H9 (cell line): ENCODE data around the gene GSG1L. TPM values are rescaled to one million over a fixed set of nuclear protein-coding genes. Genes with fewer than 3 reads are reported as not detected.

ENCODE experiments used
- DNase-seq: peaks from one replicate; pipeline ENCODE4 v3.0.0-alpha.2; 2017
- H2AFZ ChIP-seq: one replicate; pipeline ENCODE4 v1.6.1; 2013; ENCODE audit warnings: mild to moderate bottlenecking, low read length, control low read depth, moderate library complexity
- H2AK5ac ChIP-seq: 2 replicates; pipeline ENCODE4 v1.6.1; 2013; ENCODE audit warnings: low read length, control low read depth, mixed read lengths; ENCODE audit not compliant: insufficient read length
- H2BK120ac ChIP-seq: one replicate; pipeline ENCODE4 v1.6.1; 2013; ENCODE audit warnings: low read depth, mild to moderate bottlenecking, low read length, control low read depth, inconsistent platforms; ENCODE audit not compliant: poor library complexity, severe bottlenecking
- H2BK12ac ChIP-seq: 2 replicates; pipeline ENCODE4 v1.6.1; 2013; ENCODE audit warnings: low read length, control low read depth, mixed read lengths, low read depth; ENCODE audit not compliant: insufficient read length
- H2BK15ac ChIP-seq: 2 replicates; pipeline ENCODE4 v1.6.1; 2013; ENCODE audit warnings: low read depth, low read length, control low read depth
- H2BK20ac ChIP-seq: one replicate; pipeline ENCODE4 v1.6.1; 2013; ENCODE audit warnings: low read depth, mild to moderate bottlenecking, low read length, control low read depth, inconsistent platforms; ENCODE audit not compliant: poor library complexity, severe bottlenecking
- H2BK5ac ChIP-seq: 2 replicates; pipeline ENCODE4 v1.6.1; 2013; ENCODE audit warnings: low read length, control low read depth, mixed read lengths; ENCODE audit not compliant: insufficient read length
- H3K14ac ChIP-seq: 2 replicates; pipeline ENCODE4 v1.6.1; 2013; ENCODE audit warnings: low read length, control low read depth; ENCODE audit not compliant: insufficient read depth
- H3K18ac ChIP-seq: 2 replicates; pipeline ENCODE4 v1.6.1; 2013; ENCODE audit warnings: low read depth, mild to moderate bottlenecking, mixed read lengths, low read length, control low read depth; ENCODE audit not compliant: insufficient read length
- H3K23ac ChIP-seq: 2 replicates; pipeline ENCODE4 v1.6.1; 2013; ENCODE audit warnings: low read length, control low read depth, mixed read lengths, low read depth; ENCODE audit not compliant: insufficient read length
- H3K23me2 ChIP-seq: 2 replicates; pipeline ENCODE4 v1.6.1; 2013; ENCODE audit warnings: low read depth, mild to moderate bottlenecking, mixed read lengths, low read length, control low read depth; ENCODE audit not compliant: insufficient read length, poor library complexity, severe bottlenecking
- H3K27ac ChIP-seq: 2 replicates; pipeline ENCODE4 v1.5.1; 2013; ENCODE audit warnings: low read length, control low read depth, mixed read lengths, low read depth; ENCODE audit not compliant: insufficient read length
- H3K27me3 ChIP-seq: 2 replicates; pipeline ENCODE4 v1.6.1; 2013; ENCODE audit warnings: low read length, control low read depth, inconsistent platforms; ENCODE audit not compliant: insufficient read depth
- H3K4ac ChIP-seq: 2 replicates; pipeline ENCODE4 v1.6.1; 2013; ENCODE audit warnings: low read depth, mild to moderate bottlenecking, control low read depth, inconsistent platforms, low read length, moderate library complexity
- H3K4me1 ChIP-seq: 2 replicates; pipeline ENCODE4 v1.6.1; 2013; ENCODE audit warnings: low read length, control low read depth, inconsistent platforms; ENCODE audit not compliant: insufficient read depth
- H3K4me2 ChIP-seq: 2 replicates; pipeline ENCODE4 v1.6.1; 2013; ENCODE audit warnings: low read length, control low read depth, mixed read lengths; ENCODE audit not compliant: insufficient read length, insufficient read depth
- H3K56ac ChIP-seq: 2 replicates; pipeline ENCODE4 v1.6.1; 2013; ENCODE audit warnings: low read depth, mild to moderate bottlenecking, mixed read lengths, low read length, control low read depth; ENCODE audit not compliant: insufficient read length
- H3K79me1 ChIP-seq: 2 replicates; pipeline ENCODE4 v1.6.1; 2013; ENCODE audit warnings: low read depth, mild to moderate bottlenecking, moderate library complexity, low read length, control low read depth, inconsistent platforms; ENCODE audit not compliant: insufficient read depth, poor library complexity, severe bottlenecking
- H3K79me2 ChIP-seq: 2 replicates; pipeline ENCODE4 v1.6.1; 2013; ENCODE audit warnings: low read length, control low read depth, inconsistent platforms; ENCODE audit not compliant: insufficient read depth
- H3K9ac ChIP-seq: 2 replicates; pipeline ENCODE4 v1.6.1; 2013; ENCODE audit warnings: low read length, control low read depth, mixed read lengths; ENCODE audit not compliant: insufficient read length; ENCODE audit errors: extremely low read depth
- H3K9me3 ChIP-seq: one replicate; pipeline ENCODE4 v1.6.1; 2013; ENCODE audit warnings: low read depth, low read length, inconsistent platforms; ENCODE audit not compliant: control insufficient read depth
- H3T11ph ChIP-seq: one replicate; pipeline ENCODE4 v1.6.1; 2013; ENCODE audit warnings: mild to moderate bottlenecking, low read length, control low read depth, inconsistent platforms
- H4K20me1 ChIP-seq: one replicate; pipeline ENCODE4 v1.6.1; 2013; ENCODE audit not compliant: control insufficient read depth, insufficient read length, insufficient read depth
- H4K5ac ChIP-seq: 2 replicates; pipeline ENCODE4 v1.6.1; 2013; ENCODE audit warnings: low read depth, mild to moderate bottlenecking, mixed read lengths, low read length, control low read depth; ENCODE audit not compliant: insufficient read length
- H4K8ac ChIP-seq: replicated peaks from 2 replicates; pipeline ENCODE4 v1.6.1; 2013; ENCODE audit warnings: low read length, control low read depth, mixed read lengths, low read depth; ENCODE audit not compliant: insufficient read length
- H4K91ac ChIP-seq: 2 replicates; pipeline ENCODE4 v1.6.1; 2013; ENCODE audit warnings: low read depth, mild to moderate bottlenecking, moderate library complexity, mixed read lengths, low read length, control low read depth; ENCODE audit not compliant: insufficient read length
- H3K27ac Mint-ChIP-seq, 3 experiments: 2 replicates in 2 of 3; 3 replicates in 1 of 3; pipeline ENCODE4 v1.8.0; 2020 to 2021; ENCODE audit warnings: mixed read lengths in 3 of 3, mild to moderate bottlenecking in 1 of 3, moderate library complexity in 1 of 3
- H3K27me3 Mint-ChIP-seq: 2 replicates; pipeline ENCODE4 v1.8.0; 2021; ENCODE audit warnings: low read depth, mild to moderate bottlenecking, moderate library complexity, mixed read lengths
- H3K36me3 Mint-ChIP-seq, 3 experiments: 2 replicates in 2 of 3; 3 replicates in 1 of 3; pipeline ENCODE4 v1.8.0; 2020 to 2021; ENCODE audit warnings: low read depth in 3 of 3, mixed read lengths in 3 of 3; ENCODE audit not compliant: insufficient read depth in 1 of 3
- H3K4me1 Mint-ChIP-seq, 2 experiments: 2 replicates each; pipeline ENCODE4 v1.8.0; 2020; ENCODE audit warnings: mixed read lengths in 2 of 2
- H3K4me3 Mint-ChIP-seq, 2 experiments: 2 replicates in 1 of 2; 3 replicates in 1 of 2; pipeline ENCODE4 v1.8.0; 2020 to 2021; ENCODE audit warnings: mild to moderate bottlenecking in 2 of 2, mixed read lengths in 2 of 2, moderate library complexity in 1 of 2
- H3K9me3 Mint-ChIP-seq, 2 experiments: 2 replicates in 1 of 2; 3 replicates in 1 of 2; pipeline ENCODE4 v1.8.0; 2020; ENCODE audit warnings: mild to moderate bottlenecking in 2 of 2, mixed read lengths in 2 of 2, moderate library complexity in 1 of 2
- WGBS: extraction: QIAGEN DNeasy Blood & Tissue Kit; methylation state at CpG from one replicate; pipeline ENCODE4 v1.1.7; 2013; ENCODE audit warnings: missing lambda C conversion rate, low lambda C conversion rate, mixed read lengths; ENCODE audit not compliant: insufficient read length; ENCODE audit errors: extremely low coverage; 5-methylcytosine and 5-hydroxymethylcytosine counted together
- total RNA-seq: library from RNA; stranded (reverse); gene quantifications from 2 replicates; pipeline ENCODE4 v1.2.1, GENCODE V29; 2021
- TF ChIP-seq, protein P1 (sequence below): fragments of 200-600 bp; sonication (generic); conservative IDR thresholded peaks from 3 replicates; pipeline ENCODE4 v1.8.0; 2021; ENCODE audit warnings: antibody characterized with exemption, mild to moderate bottlenecking

The GSG1L gene
- total RNA-seq, 1 experiment from 2014 or later: 0.35 TPM

DNA sequence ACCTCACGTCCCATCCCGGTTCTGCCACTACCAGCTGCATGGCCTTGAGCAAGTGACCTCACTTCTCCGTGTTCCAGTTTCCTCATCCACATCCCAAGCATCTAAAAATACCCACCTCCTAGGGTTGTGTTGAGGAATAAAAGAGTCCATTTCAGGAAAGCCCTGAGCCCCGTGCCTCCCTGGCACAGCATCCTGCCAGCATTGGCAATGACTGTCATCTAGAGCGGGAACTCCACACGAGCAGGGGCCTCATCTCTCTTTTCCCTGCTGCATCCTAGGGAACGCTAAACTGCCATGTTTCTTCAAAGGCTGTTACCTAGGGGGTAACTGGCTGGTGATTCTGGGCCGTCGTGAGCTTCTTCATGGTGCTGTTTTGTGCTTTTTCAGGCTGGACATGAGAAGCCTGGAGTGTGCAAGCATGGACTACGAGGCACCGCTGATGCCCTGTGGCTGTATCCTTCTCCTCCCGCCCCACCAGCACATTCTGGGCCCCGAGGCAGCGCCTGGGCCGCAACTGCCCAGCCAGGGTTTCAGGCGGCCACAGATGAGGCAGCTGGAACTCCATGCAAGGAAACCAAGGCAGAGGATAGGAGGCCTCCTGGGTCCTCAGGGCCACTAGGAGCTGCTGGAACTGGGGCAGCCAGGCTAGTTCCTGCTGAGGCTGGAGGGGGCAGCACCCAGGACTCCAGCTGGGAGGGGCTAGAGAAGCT is 292.2 kb downstream of the GSG1L start:
- Histone ChIP-seq H3K18ac (no peak overlapping the region), H2BK5ac (no peak overlapping the region), H2BK12ac (no peak overlapping the region), H3K56ac (no peak overlapping the region), H3K23me2 (no peaks in the 10 kb centered on the region), H3K79me1 (no peaks in the 10 kb centered on the region), H3K23ac (no peak overlapping the region), H3K27ac (no peak overlapping the region), H3K14ac (no peak overlapping the region), H2AFZ (no peak overlapping the region), H2BK120ac (no peak overlapping the region), H3K79me2 (no peaks in the 10 kb centered on the region), H3K4ac (no peak overlapping the region), H3K9ac (no peak overlapping the region), H4K20me1 (no peaks in the 10 kb centered on the region), H2BK20ac (no peak overlapping the region), H3K4me2 (no peak overlapping the region), H3K9me3 (no peaks in the 10 kb centered on the region), H4K8ac (no peak overlapping the region), H4K5ac (no peak overlapping the region), H2AK5ac (no peak overlapping the region), H2BK15ac (no peak overlapping the region), H4K91ac (no peak overlapping the region), H3K27me3 (no peaks in the 10 kb centered on the region), H3T11ph (no peak overlapping the region), H3K4me1 (no peaks in the 10 kb centered on the region)
- Mint-ChIP-seq H3K27ac (peak overlapping the region in 2 of 3 experiments; percentile 30 to 90; a peak in 3 of 7 replicates), H3K9me3 (no peaks in the 10 kb centered on the region), H3K36me3 (no peaks in the 10 kb centered on the region; a peak in 3 of 7 replicates), H3K4me3 (no peak overlapping the region), H3K27me3 (no peaks in the 10 kb centered on the region), H3K4me1 (0 out of 4 replicates have a peak, but pooled peaks cover 0 to 3% of the 10 kb centered on the region in 2 experiments)
- no CpG with 5 or more reads among the region's 16 CpGs for WGBS
- DNase-seq: no peak
- TF ChIP-seq, protein P1, sequence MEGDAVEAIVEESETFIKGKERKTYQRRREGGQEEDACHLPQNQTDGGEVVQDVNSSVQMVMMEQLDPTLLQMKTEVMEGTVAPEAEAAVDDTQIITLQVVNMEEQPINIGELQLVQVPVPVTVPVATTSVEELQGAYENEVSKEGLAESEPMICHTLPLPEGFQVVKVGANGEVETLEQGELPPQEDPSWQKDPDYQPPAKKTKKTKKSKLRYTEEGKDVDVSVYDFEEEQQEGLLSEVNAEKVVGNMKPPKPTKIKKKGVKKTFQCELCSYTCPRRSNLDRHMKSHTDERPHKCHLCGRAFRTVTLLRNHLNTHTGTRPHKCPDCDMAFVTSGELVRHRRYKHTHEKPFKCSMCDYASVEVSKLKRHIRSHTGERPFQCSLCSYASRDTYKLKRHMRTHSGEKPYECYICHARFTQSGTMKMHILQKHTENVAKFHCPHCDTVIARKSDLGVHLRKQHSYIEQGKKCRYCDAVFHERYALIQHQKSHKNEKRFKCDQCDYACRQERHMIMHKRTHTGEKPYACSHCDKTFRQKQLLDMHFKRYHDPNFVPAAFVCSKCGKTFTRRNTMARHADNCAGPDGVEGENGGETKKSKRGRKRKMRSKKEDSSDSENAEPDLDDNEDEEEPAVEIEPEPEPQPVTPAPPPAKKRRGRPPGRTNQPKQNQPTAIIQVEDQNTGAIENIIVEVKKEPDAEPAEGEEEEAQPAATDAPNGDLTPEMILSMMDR: no peak
